ENCODE measurements around the gene METTL24.

- TF ChIP-seq CTCF (IDR thresholded peaks at IDR 0.05), result no peak
- no peak for TF ChIP-seq EP300 (IDR thresholded peaks at IDR 0.05)
These were observed 102.9 kb downstream of the METTL24 start for GRCh38 chr6:110255211-110255750.

All from ovary (tissue), 3 donors.